GM06990 (cell line): ENCODE measurements around the gene GPR17.

Experiments used
- DNase-seq: peaks from one replicate; pipeline ENCODE4 v3.0.0-alpha.2; 2011; ENCODE audit not compliant: insufficient read length; ENCODE audit errors: extremely low read depth
- H3K27me3 ChIP-seq: replicated peaks from 2 replicates; pipeline ENCODE4 v1.6.0; 2011; ENCODE audit warnings: low read length; ENCODE audit not compliant: control insufficient read depth, insufficient read depth
- H3K36me3 ChIP-seq: 2 replicates; pipeline ENCODE4 v1.5.1; 2011; ENCODE audit warnings: low read length; ENCODE audit not compliant: control insufficient read depth, insufficient read depth
- H3K4me3 ChIP-seq: replicated peaks from 2 replicates; pipeline ENCODE4 v1.5.1; 2011; ENCODE audit warnings: low read depth, mild to moderate bottlenecking, control low read depth, low read length
- CTCF ChIP-seq: IDR thresholded peaks from 2 replicates; pipeline ENCODE4 v1.5.1; 2011; ENCODE audit warnings: low read length, control low read depth, mild to moderate bottlenecking, inconsistent platforms; ENCODE audit not compliant: insufficient read depth, poor library complexity, severe bottlenecking

Gene GPR17

GRCh38 chr2:127701651-127702394, 55.9 kb downstream of the GPR17 start:
- DNase-seq = peak; percentile 90
- peak; percentile 26 for TF ChIP-seq CTCF
- no peaks in the 10 kb centered on the region for H3K27me3 ChIP-seq
- H3K4me3 ChIP-seq = peak overlapping the region; percentile 66
- H3K36me3 ChIP-seq = peaks cover 6% of the 10 kb centered on the region
